HepG2 (cell line): Measurements from ENCODE around the gene BID. TPM values are rescaled to one million over a fixed set of nuclear protein-coding genes. Genes with fewer than 3 reads are reported as not detected.

Experiments
- BRD4 ChIP-seq: sonication (generic); formaldehyde crosslinking; IDR thresholded peaks from 2 replicates; pipeline ENCODE4 v1.4.0; 2020; ENCODE audit warnings: missing genetic modification reagents
- EED ChIP-seq: sonication (generic); formaldehyde crosslinking; IDR thresholded peaks from 2 replicates; pipeline ENCODE4 v1.5.0; 2020; ENCODE audit warnings: mild to moderate bottlenecking, missing genetic modification reagents
- GMEB1 ChIP-seq: sonication (generic); formaldehyde crosslinking; IDR thresholded peaks from 2 replicates; pipeline ENCODE4 v1.5.1; 2020; ENCODE audit warnings: missing genetic modification reagents, mild to moderate bottlenecking, borderline replicate concordance
- HNF1A ChIP-seq, 2 experiments: sonication (generic) in 1 of 2; formaldehyde crosslinking in 1 of 2; IDR thresholded peaks; 2 replicates each; pipeline versions ENCODE4 v1.4.0 to v1.6.1; 2016 to 2020; ENCODE audit warnings: borderline replicate concordance in 1 of 2, low read depth in 1 of 2, mild to moderate bottlenecking in 1 of 2, missing genetic modification reagents in 1 of 2
- KIAA2018 ChIP-seq: sonication (generic); formaldehyde crosslinking; IDR thresholded peaks from 2 replicates; pipeline ENCODE4 v1.5.0; 2020; ENCODE audit warnings: mild to moderate bottlenecking, missing genetic modification reagents, borderline replicate concordance
- KMT2B ChIP-seq: IDR thresholded peaks from 2 replicates; pipeline ENCODE4 v1.6.1; 2016; ENCODE audit warnings: missing genetic modification reagents, missing compliant biosample characterization
- MAX ChIP-seq: IDR thresholded peaks from 2 replicates; pipeline ENCODE4 v1.6.1; 2012; ENCODE audit warnings: inconsistent platforms
- PAX8 ChIP-seq: sonication (generic); formaldehyde crosslinking; IDR thresholded peaks from 2 replicates; pipeline ENCODE4 v1.8.0; 2022; ENCODE audit warnings: mild to moderate bottlenecking, missing genetic modification reagents, borderline replicate concordance
- PTBP1 ChIP-seq: fragments of 200-400 bp; formaldehyde crosslinking; IDR thresholded peaks from 2 replicates; pipeline ENCODE4 v1.6.1; 2018; ENCODE audit warnings: low read length, low read depth; ENCODE audit not compliant: poor library complexity, severe bottlenecking
- SIX1 ChIP-seq: sonication (generic); formaldehyde crosslinking; IDR thresholded peaks from 2 replicates; pipeline ENCODE4 v1.4.0; 2020; ENCODE audit warnings: missing genetic modification reagents, borderline replicate concordance
- SUZ12 ChIP-seq: fragments of 150-350 bp; IDR thresholded peaks from 2 replicates; pipeline ENCODE4 v1.6.1; 2014; ENCODE audit warnings: low read depth, low read length
- ZMYM3 ChIP-seq: sonication (generic); formaldehyde crosslinking; IDR thresholded peaks from 2 replicates; pipeline ENCODE4 v1.5.1; 2020; ENCODE audit warnings: mild to moderate bottlenecking, missing genetic modification reagents
- ZNF251 ChIP-seq: sonication (generic); formaldehyde crosslinking; IDR thresholded peaks from 2 replicates; pipeline ENCODE4 v1.9.0; 2021; ENCODE audit warnings: mild to moderate bottlenecking, missing genetic modification reagents
- ZNF530 ChIP-seq: sonication (generic); formaldehyde crosslinking; IDR thresholded peaks from 2 replicates; pipeline ENCODE4 v1.5.0; 2020; ENCODE audit warnings: low read depth, mild to moderate bottlenecking, missing genetic modification reagents
- ZNF691 ChIP-seq: sonication (generic); formaldehyde crosslinking; IDR thresholded peaks from 2 replicates; pipeline ENCODE4 v1.4.0; 2020; ENCODE audit warnings: missing genetic modification reagents, low read depth, mild to moderate bottlenecking, borderline replicate concordance
- polyA plus RNA-seq, 8 experiments: library from polyadenylated mRNA; depleted of rRNA in 3 of 8; stranded (reverse) in 7 of 8; unstranded in 1 of 8; fragments of >200 nt; fragmentation: Illumina TruSeq in 4 of 8; extraction: Trizol in 4 of 8; gene quantifications; 2 replicates each; pipeline versions ENCODE4 v1.2.1 to v1.2.3, GENCODE V29; 2011 to 2016; ENCODE audit warnings: low read depth in 4 of 8, missing spikeins in 1 of 8, mixed read lengths in 1 of 8; ENCODE audit not compliant: insufficient read depth in 1 of 8
- total RNA-seq, 5 experiments: library from RNA; depleted of rRNA; stranded (reverse); fragments of >200 nt; fragmentation: Illumina TruSeq; extraction: Trizol; gene quantifications; 2 replicates each; pipeline ENCODE4 v1.2.3, GENCODE V29; 2016; ENCODE audit warnings: low read depth in 1 of 5

The BID gene
- total and polyA plus RNA-seq, 2 of the 13 experiments (the other 11 are each of a cell fraction or from before 2014, with no cell fraction given) = 35.3 to 51.7 TPM

- peak; percentile 61; the same call in 1 of the 2 replicates for TF ChIP-seq HNF1A (IDR thresholded peaks at IDR 0.05; ENCODE audit: low read depth)
- no peak; the same call in 1 of the 2 replicates for TF ChIP-seq HNF1A (CRISPR knock-in tag; IDR thresholded peaks at IDR 0.05; ENCODE audit: borderline replicate concordance)
- no peak for TF ChIP-seq PAX8
- no peak for TF ChIP-seq SIX1 (CRISPR knock-in tag)
- TF ChIP-seq ZNF251 (CRISPR knock-in tag) = no peak
- TF ChIP-seq SUZ12 = no peak
- no peak for TF ChIP-seq KIAA2018
- no peak for TF ChIP-seq ZMYM3 (CRISPR knock-in tag)
- no peak for TF ChIP-seq KMT2B (CRISPR knock-in tag)
- TF ChIP-seq GMEB1 (CRISPR knock-in tag) = no peak
- TF ChIP-seq ZNF530 (CRISPR knock-in tag) = no peak
- TF ChIP-seq EED (CRISPR knock-in tag) = no peak
- no peak for TF ChIP-seq BRD4 (CRISPR knock-in tag)
- TF ChIP-seq PTBP1 = no peak
- no peak for TF ChIP-seq ZNF691 (CRISPR knock-in tag)
- TF ChIP-seq MAX = no peak
Measured at GRCh38 chr22:17761138-17761488, 13.2 kb downstream of the BID start (continued).
